Vagina (tissue), 2 donors: ENCODE measurements around the gene RPRML. TPM values are rescaled to one million over a fixed set of nuclear protein-coding genes. Genes with fewer than 3 reads are reported as not detected.
"Not testable (repeated sequence)": the region's sequence is repeated elsewhere in the genome, so short reads cannot be mapped to it uniquely, and the experiment has no call there.

Source experiments
- DNase-seq, 2 donors: peaks; one replicate each; pipeline ENCODE4 v3.0.0-alpha.2; 2017; ENCODE audit errors: extremely low spot score in 2 of 2
- H3K27ac ChIP-seq: fragments of 200-600 bp; sonication (generic); one replicate; pipeline ENCODE4 v1.5.1; 2019
- H3K27me3 ChIP-seq: fragments of 200-600 bp; sonication (generic); one replicate; pipeline ENCODE4 v1.5.1; 2019
- H3K36me3 ChIP-seq, 2 donors: fragments of 200-600 bp; sonication (generic); one replicate each; pipeline ENCODE4 v1.5.1; 2017 to 2019
- H3K4me1 ChIP-seq: fragments of 200-600 bp; sonication (generic); one replicate; pipeline ENCODE4 v1.5.1; 2019
- H3K4me3 ChIP-seq, 2 donors: fragments of 200-600 bp; sonication (generic); 1 replicate in 1 of 2; 2 replicates in 1 of 2; pipeline ENCODE4 v1.5.1; 2016 to 2019
- H3K9me3 ChIP-seq: fragments of 200-600 bp; sonication (generic); one replicate; pipeline ENCODE4 v1.5.1; 2019
- CTCF ChIP-seq, 3 experiments: fragments of 450-650 bp in 2 of 3; fragments of 200-600 bp in 1 of 3; sonication (generic) in 1 of 3; IDR thresholded peaks; one replicate each; pipeline ENCODE4 v1.5.1; 2017 to 2019; ENCODE audit warnings: antibody characterized with exemption in 3 of 3, mild to moderate bottlenecking in 2 of 3, moderate library complexity in 2 of 3
- POLR2A ChIP-seq, 2 donors: fragments of 450-650 bp; IDR thresholded peaks; one replicate each; pipeline ENCODE4 v1.6.1; 2017; ENCODE audit warnings: antibody characterized with exemption in 2 of 2, mild to moderate bottlenecking in 2 of 2, moderate library complexity in 2 of 2
- POLR2AphosphoS5 ChIP-seq, 2 donors: sonication (generic); formaldehyde crosslinking; IDR thresholded peaks; one replicate each; pipeline ENCODE4 v1.9.0; 2017; ENCODE audit warnings: antibody characterized with exemption in 2 of 2, mild to moderate bottlenecking in 2 of 2, low read depth in 1 of 2; ENCODE audit not compliant: insufficient read depth in 1 of 2
- intact Hi-C: fragments of 100-400 bp; cut with DNase I; formaldehyde crosslinking; loops from one replicate; pipeline ENCODE4 v1.15.1; 2023
- total RNA-seq: library from RNA; depleted of rRNA; stranded (reverse); fragments of >200 nt; gene quantifications from one replicate; pipeline ENCODE4 v1.2.3, GENCODE V29; 2016

Gene RPRML
- 2.0 TPM for total RNA-seq

- Histone ChIP-seq H3K9me3 (no peaks in the 10 kb centered on the region), H3K27me3 (no peaks in the 10 kb centered on the region), H3K27ac (no peak within 1 kb of the TSS), H3K36me3 (no peaks in the 10 kb centered on the region), H3K4me3 (peak within 1 kb of the TSS; percentile 51 to 59), H3K4me1 (peaks cover 26% of the 10 kb centered on the region)
- intact Hi-C loops, result no loop called here
- DNase-seq, result no peak
- TF ChIP-seq POLR2AphosphoS5 (IDR thresholded peaks at IDR 0.05; ENCODE audit: insufficient read depth in 1 of 2, low read depth in 1 of 2) (no peak), POLR2A (IDR thresholded peaks at IDR 0.05) (no peak), CTCF (IDR thresholded peaks at IDR 0.05) (no peak)
Measured at GRCh38 chr17:46979147-46979863, at the start of gene RPRML. Gene RPRML (minus strand): TSS chr17:46979253. CDS start chr17:46979007, 246 bp downstream.

GRCh38 chr17:47016966-47017365, 37.9 kb upstream of the RPRML start:
- H3K36me3 ChIP-seq, H3K4me1 ChIP-seq, intact Hi-C loops, DNase-seq, H3K4me3 ChIP-seq, H3K27me3 ChIP-seq, H3K9me3 ChIP-seq, H3K27ac ChIP-seq: not testable (repeated sequence)

- H3K4me1 ChIP-seq, result no peaks in the 10 kb centered on the region
- intact Hi-C loops, result no loop called here
Measured at GRCh38 chr17:47013341-47013740, 34.3 kb upstream of the RPRML start.

GRCh38 chr17:47012457-47012856, 33.4 kb upstream of the RPRML start:
- TF ChIP-seq CTCF (IDR thresholded peaks at IDR 0.05), result no peak
- no peak for TF ChIP-seq POLR2AphosphoS5 (IDR thresholded peaks at IDR 0.05; ENCODE audit: insufficient read depth in 1 of 2, low read depth in 1 of 2)
- no peak for TF ChIP-seq POLR2A (IDR thresholded peaks at IDR 0.05)
- intact Hi-C loops, result no loop called here
- no peak overlapping the region for H3K27ac ChIP-seq
- H3K4me3 ChIP-seq, result no peak overlapping the region
- no peaks in the 10 kb centered on the region for H3K4me1 ChIP-seq
- no peaks in the 10 kb centered on the region for H3K9me3 ChIP-seq
- H3K27me3 ChIP-seq, result no peaks in the 10 kb centered on the region
- no peaks in the 10 kb centered on the region for H3K36me3 ChIP-seq
- no peak for DNase-seq

More at GRCh38 chr17:47013341-47013740, 34.3 kb upstream of the RPRML start:
- DNase-seq, result no peak
- Histone ChIP-seq H3K27ac (no peak overlapping the region), H3K4me3 (no peak overlapping the region), H3K36me3 (no peaks in the 10 kb centered on the region), H3K9me3 (no peaks in the 10 kb centered on the region), H3K27me3 (no peaks in the 10 kb centered on the region)
- no peak for TF ChIP-seq CTCF (IDR thresholded peaks at IDR 0.05)
- no peak for TF ChIP-seq POLR2AphosphoS5 (IDR thresholded peaks at IDR 0.05; ENCODE audit: insufficient read depth in 1 of 2, low read depth in 1 of 2)

- Histone ChIP-seq H3K27ac (no peak overlapping the region), H3K9me3 (no peaks in the 10 kb centered on the region), H3K4me3 (no peak overlapping the region), H3K4me1 (no peaks in the 10 kb centered on the region), H3K27me3 (no peaks in the 10 kb centered on the region), H3K36me3 (no peaks in the 10 kb centered on the region)
- intact Hi-C loops, result no loop called here
- TF ChIP-seq CTCF (IDR thresholded peaks at IDR 0.05) (no peak), POLR2AphosphoS5 (IDR thresholded peaks at IDR 0.05; ENCODE audit: insufficient read depth in 1 of 2, low read depth in 1 of 2) (no peak), POLR2A (IDR thresholded peaks at IDR 0.05) (no peak)
- DNase-seq, result no peak
Measured at GRCh38 chr17:47009759-47010594, 30.9 kb upstream of the RPRML start.
